Large intestine (tissue), 1 donor: ENCODE data around the gene KCNJ4. TPM values are rescaled to one million over a fixed set of nuclear protein-coding genes. Genes with fewer than 3 reads are reported as not detected.

Source experiments
- polyA plus RNA-seq: library from polyadenylated mRNA; unstranded; fragments of 120-200 nt; gene quantifications from one replicate; pipeline ENCODE4 v1.2.1, GENCODE V29; 2013

Gene KCNJ4
- polyA plus RNA-seq, 1 donor: 2.1 TPM

Other genes with a start within 250 kb of the KCNJ4 start
- gene TMEM184B, start 182.2 kb downstream of the KCNJ4 start, polyA plus RNA-seq: 56.5 TPM
- 125 TPM for gene CSNK1E, start 137.8 kb downstream of the KCNJ4 start, polyA plus RNA-seq
- 47.2 TPM for gene KDELR3, start 12.9 kb upstream of the KCNJ4 start, polyA plus RNA-seq
- gene DDX17, start 51.1 kb upstream of the KCNJ4 start, polyA plus RNA-seq: 521 TPM
- gene DMC1, start 115.0 kb upstream of the KCNJ4 start, polyA plus RNA-seq: 1.9 TPM
- gene FAM227A, start 201.2 kb upstream of the KCNJ4 start, polyA plus RNA-seq: 1.4 TPM
- 38.7 TPM for gene CBY1, start 201.4 kb upstream of the KCNJ4 start, polyA plus RNA-seq
- 76.8 TPM for gene TOMM22, start 226.8 kb upstream of the KCNJ4 start, polyA plus RNA-seq
- gene JOSD1, start 245.7 kb upstream of the KCNJ4 start, polyA plus RNA-seq: 77.2 TPM